Epithelial cell of proximal tubule (primary cell): ENCODE data around the gene CAVIN1. TPM values are rescaled to one million over a fixed set of nuclear protein-coding genes. Genes with fewer than 3 reads are reported as not detected.

Experiments
- DNase-seq: peaks from one replicate; pipeline ENCODE4 v3.0.0-alpha.2; 2011; ENCODE audit warnings: low read depth
- H3K4me3 ChIP-seq: 2 replicates; pipeline ENCODE4 v1.5.1; 2011; ENCODE audit warnings: low read depth, mild to moderate bottlenecking, low read length
- CTCF ChIP-seq: conservative IDR thresholded peaks from 2 replicates; pipeline ENCODE4 v1.5.1; 2012; ENCODE audit warnings: low read depth, mild to moderate bottlenecking, low read length
- total RNA-seq: library from RNA; depleted of rRNA; stranded (reverse); fragments of >200 nt; gene quantifications from 2 replicates; pipeline ENCODE4 v1.2.3, GENCODE V29; 2015

The CAVIN1 gene
- total RNA-seq, 1 donor from 2014 or later, result 184 TPM

GRCh38 chr17:42414704-42415409 is 8.2 kb downstream of the CAVIN1 start:
- H3K4me3 ChIP-seq, result no peak overlapping the region
- no peak for TF ChIP-seq CTCF
- no peak for DNase-seq

- TF ChIP-seq CTCF, result no peak
- no peak for DNase-seq
These were observed 9.5 kb downstream of the CAVIN1 start for GRCh38 chr17:42413464-42414040.

GRCh38 chr17:42411905-42412679 is 11.0 kb downstream of the CAVIN1 start:
- TF ChIP-seq CTCF, result no peak
- H3K4me3 ChIP-seq, result no peak overlapping the region
- no peak for DNase-seq

More at GRCh38 chr17:42413464-42414040, 9.5 kb downstream of the CAVIN1 start:
- no peak overlapping the region for H3K4me3 ChIP-seq

- no peak for TF ChIP-seq CTCF
- H3K4me3 ChIP-seq, result no peak overlapping the region
- no peak for DNase-seq
These were observed 11.7 kb downstream of the CAVIN1 start for GRCh38 chr17:42411361-42411760.

GRCh38 chr17:42410319-42410685 is 12.8 kb downstream of the CAVIN1 start:
- no peak overlapping the region for H3K4me3 ChIP-seq
- no peak for TF ChIP-seq CTCF
- no peak for DNase-seq

- TF ChIP-seq CTCF, result no peak
- no peak overlapping the region for H3K4me3 ChIP-seq
- peak; percentile 67 for DNase-seq
These were observed 13.3 kb downstream of the CAVIN1 start for GRCh38 chr17:42409523-42410318.
